Muscle of leg (tissue), 11 donors: Measurements from ENCODE around the gene ADPRM. TPM values are rescaled to one million over a fixed set of nuclear protein-coding genes. Genes with fewer than 3 reads are reported as not detected.

Experiments used
- DNase-seq: peaks from one replicate; pipeline ENCODE4 v3.0.0; 2013
- H3K27ac ChIP-seq: one replicate; pipeline ENCODE4 v1.5.1; 2013; ENCODE audit warnings: mild to moderate bottlenecking, low read length, control low read depth
- H3K27me3 ChIP-seq: one replicate; pipeline ENCODE4 v1.6.1; 2013; ENCODE audit warnings: low read length; ENCODE audit not compliant: control insufficient read depth, insufficient read depth
- H3K36me3 ChIP-seq: one replicate; pipeline ENCODE4 v1.6.1; 2013; ENCODE audit warnings: low read length; ENCODE audit not compliant: control insufficient read depth, insufficient read depth
- H3K4me1 ChIP-seq: one replicate; pipeline ENCODE4 v1.6.1; 2013; ENCODE audit warnings: low read length; ENCODE audit not compliant: control insufficient read depth, insufficient read depth
- H3K4me3 ChIP-seq: one replicate; pipeline ENCODE4 v1.5.1; 2013; ENCODE audit warnings: low read length, control low read depth
- H3K9me3 ChIP-seq: replicated peaks from 2 replicates; pipeline ENCODE4 v1.6.1; 2013; ENCODE audit warnings: low read depth, low read length; ENCODE audit not compliant: control insufficient read depth
- WGBS: methylation state at CpG from one replicate; pipeline ENCODE4 v1.1.5; 2013; ENCODE audit warnings: missing lambda C conversion rate; ENCODE audit not compliant: insufficient coverage; 5-methylcytosine and 5-hydroxymethylcytosine counted together
- polyA plus RNA-seq, 8 donors: library from polyadenylated mRNA; unstranded; fragments of 120-200 nt; gene quantifications; one replicate each; pipeline versions ENCODE4 v1.2.1 to v1.2.3, GENCODE V29; 2013; ENCODE audit warnings: inconsistent platforms in 1 of 8, low replicate concordance in 1 of 8; ENCODE audit not compliant: insufficient read length in 8 of 8, insufficient read depth in 1 of 8
- total RNA-seq: library from RNA; stranded (reverse); fragments of 120-200 nt; gene quantifications from one replicate; pipeline ENCODE4 v1.2.4, GENCODE V29; 2013

Gene ADPRM
- total and polyA plus RNA-seq, 9 donors, result 14.7 to 18.4 (median 15.9) TPM

DNA sequence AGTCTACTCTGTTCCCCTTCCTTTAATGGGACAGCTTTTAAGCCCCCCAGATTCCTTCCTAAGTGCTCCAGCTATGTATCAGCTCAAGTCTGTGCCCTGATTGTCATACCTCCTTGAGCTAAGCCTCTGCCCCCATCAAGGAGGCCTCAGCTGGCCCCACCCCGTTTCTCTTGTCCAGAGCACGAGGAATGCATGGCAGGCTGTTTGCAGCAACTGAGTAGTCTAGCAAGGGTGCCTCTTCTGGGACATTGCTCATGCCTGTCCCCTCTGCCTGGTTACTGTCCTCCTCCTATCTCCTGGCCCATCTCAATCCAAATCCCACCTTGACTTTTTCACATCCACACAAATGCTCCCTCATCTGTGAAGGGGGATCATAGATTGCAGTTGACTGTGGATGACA lies 60.3 kb downstream of the ADPRM start:
- H3K27ac ChIP-seq, result peak overlapping the region; percentile 49
- no peak overlapping the region for H3K4me3 ChIP-seq
- DNase-seq, result no peak
- no peaks in the 10 kb centered on the region for H3K9me3 ChIP-seq
- no peaks in the 10 kb centered on the region for H3K36me3 ChIP-seq
- 60% methylated on average over 2 of the region's 2 CpGs for WGBS
- H3K27me3 ChIP-seq, result no peaks in the 10 kb centered on the region
- H3K4me1 ChIP-seq, result peaks cover 24% of the 10 kb centered on the region

DNA sequence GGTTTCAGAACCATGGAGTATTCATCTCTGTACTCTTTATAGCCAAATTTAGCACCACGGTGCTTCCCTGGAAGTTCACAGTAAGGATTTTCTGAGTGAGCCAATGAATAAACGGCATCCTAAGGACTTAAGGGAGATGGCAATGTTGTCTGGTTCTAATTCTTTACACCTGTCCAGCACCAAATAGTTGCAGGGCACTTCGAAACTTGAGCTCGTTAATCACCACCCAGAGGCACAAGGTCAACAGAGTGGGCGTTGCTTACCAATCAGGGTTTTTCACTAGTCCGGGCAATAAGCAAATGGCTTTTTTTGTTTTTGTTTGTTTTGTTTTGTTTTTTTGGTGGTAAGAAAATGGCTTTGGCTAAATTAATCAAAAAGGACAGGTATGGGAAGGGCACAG lies 60.7 kb downstream of the ADPRM start:
- H3K4me1 ChIP-seq, result peaks cover 24% of the 10 kb centered on the region

More for the DNA sequence above, 60.7 kb downstream of the ADPRM start:
- no peak overlapping the region for H3K4me3 ChIP-seq
- no CpG with 5 or more reads among the region's 6 CpGs for WGBS
- no peak overlapping the region for H3K27ac ChIP-seq
- H3K9me3 ChIP-seq, result no peaks in the 10 kb centered on the region
- no peaks in the 10 kb centered on the region for H3K36me3 ChIP-seq
- no peak for DNase-seq
- H3K27me3 ChIP-seq, result no peaks in the 10 kb centered on the region

Other genes starting within 250 kb of the ADPRM start
- 0.09 TPM for gene MYH4, start 228.0 kb upstream of the ADPRM start, total RNA-seq
- under 1 TPM; 0.20 to 0.56 (median 0.42) TPM for gene MYH4, start 228.0 kb upstream of the ADPRM start, polyA plus RNA-seq
- gene MYH1, start 179.1 kb upstream of the ADPRM start, total RNA-seq, result 3.4 TPM
- gene MYH1, start 179.1 kb upstream of the ADPRM start, polyA plus RNA-seq, result 10 to 100 TPM in 4 of 8 donors, 1 to 10 TPM in 4; 4.1 to 18.4 (median 9.1) TPM
- gene MYH2, start 147.9 kb upstream of the ADPRM start, total RNA-seq, result 42.5 TPM
- gene MYH2, start 147.9 kb upstream of the ADPRM start, polyA plus RNA-seq, result 10 to 100 TPM in 7 of 8 donors, 1 to 10 TPM in 1; 4.1 to 53.3 (median 25.7) TPM
- gene MYH3, start 40.3 kb upstream of the ADPRM start, total RNA-seq, result 10,246 TPM
- over 10,000 TPM in 6 of 8 donors, 1,000 to 10,000 TPM in 2; 7,710 to 16,147 (median 12,206) TPM for gene MYH3, start 40.3 kb upstream of the ADPRM start, polyA plus RNA-seq
- 26.8 TPM for gene SCO1, start 61 bp upstream of the ADPRM start, total RNA-seq
- gene SCO1, start 61 bp upstream of the ADPRM start, polyA plus RNA-seq, result 10 to 100 TPM; 22.2 to 25.9 (median 24.2) TPM
- gene TMEM220, start 32.4 kb downstream of the ADPRM start, total RNA-seq, result 6.5 TPM
- 10 to 100 TPM in 3 of 8 donors, 1 to 10 TPM in 5; 5.1 to 13.4 (median 7.8) TPM for gene TMEM220, start 32.4 kb downstream of the ADPRM start, polyA plus RNA-seq
- not detected for gene TMEM238L, start 106.5 kb downstream of the ADPRM start, total RNA-seq
- under 1 TPM in 5 of 8 donors, not detected in 3; 0.09 to 0.35 (median 0.11) TPM for gene TMEM238L, start 106.5 kb downstream of the ADPRM start, polyA plus RNA-seq
- 0.04 TPM for gene PIRT, start 140.5 kb downstream of the ADPRM start, total RNA-seq
- gene PIRT, start 140.5 kb downstream of the ADPRM start, polyA plus RNA-seq, result under 1 TPM in 7 of 8 donors, not detected in 1; 0.04 to 0.34 (median 0.05) TPM